DND-41 (cell line): ENCODE data around the gene VPS33B.

ENCODE experiments used
- ATAC-seq: fragments of 200-7000 bp; cut with Tn5 transposase; 3 replicates; pipeline ENCODE4 v1.9.1; 2021; ENCODE audit warnings: low read depth; ENCODE audit not compliant: insufficient read depth
- DNase-seq: peaks from one replicate; pipeline ENCODE4 v3.0.0-alpha.2; 2020
- H2AFZ ChIP-seq: 2 replicates; pipeline ENCODE4 v1.6.0; 2012; ENCODE audit warnings: low read depth, low read length
- H3K27ac ChIP-seq: 2 replicates; pipeline ENCODE4 v1.5.1; 2012; ENCODE audit warnings: low read length, inconsistent platforms
- H3K27me3 ChIP-seq: fragments of 200-600 bp; sonication (generic); 2 replicates; pipeline ENCODE4 v1.6.0; 2012; ENCODE audit warnings: low read length, mild to moderate bottlenecking, inconsistent platforms; ENCODE audit not compliant: insufficient read depth, poor library complexity
- H3K36me3 ChIP-seq: 2 replicates; pipeline ENCODE4 v1.5.1; 2012; ENCODE audit warnings: low read length, inconsistent platforms; ENCODE audit not compliant: insufficient read depth
- H3K4me1 ChIP-seq: 2 replicates; pipeline ENCODE4 v1.5.1; 2012; ENCODE audit warnings: mild to moderate bottlenecking, low read length; ENCODE audit not compliant: insufficient read depth
- H3K4me2 ChIP-seq: 2 replicates; pipeline ENCODE4 v1.6.0; 2012; ENCODE audit warnings: mild to moderate bottlenecking, moderate library complexity, low read length, inconsistent platforms; ENCODE audit not compliant: insufficient read depth
- H3K4me3 ChIP-seq, 2 experiments: fragments of 200-600 bp in 1 of 2; shearing (Covaris generic) in 1 of 2; 2 replicates each; pipeline ENCODE4 v1.5.1; 2012 to 2016; ENCODE audit warnings: inconsistent platforms in 2 of 2, low read length in 2 of 2, mild to moderate bottlenecking in 2 of 2, low read depth in 1 of 2, moderate library complexity in 1 of 2
- H3K79me2 ChIP-seq: 2 replicates; pipeline ENCODE4 v1.6.0; 2012; ENCODE audit warnings: low read length, inconsistent platforms; ENCODE audit not compliant: insufficient read depth
- H3K9ac ChIP-seq: 2 replicates; pipeline ENCODE4 v1.6.0; 2012; ENCODE audit warnings: low read depth, mild to moderate bottlenecking, inconsistent platforms, low read length, moderate library complexity
- H3K9me3 ChIP-seq: 2 replicates; pipeline ENCODE4 v1.5.1; 2012; ENCODE audit warnings: low read length, moderate library complexity, mild to moderate bottlenecking, inconsistent platforms; ENCODE audit not compliant: insufficient read depth, severe bottlenecking
- H4K20me1 ChIP-seq: 2 replicates; pipeline ENCODE4 v1.6.0; 2012; ENCODE audit warnings: low read length; ENCODE audit not compliant: insufficient read depth
- CTCF ChIP-seq: IDR thresholded peaks from 2 replicates; pipeline ENCODE4 v1.5.1; 2012; ENCODE audit warnings: borderline replicate concordance, low read length, moderate library complexity, mild to moderate bottlenecking; ENCODE audit not compliant: poor library complexity, severe bottlenecking; ENCODE audit errors: extremely low read depth
- EZH2 ChIP-seq: IDR thresholded peaks from 3 replicates; pipeline ENCODE4 v1.6.1; 2012; ENCODE audit warnings: borderline replicate concordance, low read depth, mild to moderate bottlenecking, moderate library complexity, low read length, inconsistent platforms; ENCODE audit not compliant: severe bottlenecking

Gene VPS33B

GRCh38 chr15:90968434-90968833 is 54.0 kb downstream of the VPS33B start:
- peaks cover 84% of the 10 kb centered on the region for H3K36me3 ChIP-seq

GRCh38 chr15:90967206-90967605 is 55.2 kb downstream of the VPS33B start:
- H3K79me2 ChIP-seq: peaks cover 14% of the 10 kb centered on the region
- H3K4me3 ChIP-seq: no peak overlapping the region
- no peak overlapping the region for H2AFZ ChIP-seq
- no peak for DNase-seq
- H4K20me1 ChIP-seq: 0 out of 2 replicates have a peak, but pooled peaks cover 3% of the 10 kb centered on the region
- no peaks in the 10 kb centered on the region for H3K4me1 ChIP-seq
- no peak overlapping the region for H3K4me2 ChIP-seq
- H3K27me3 ChIP-seq: no peaks in the 10 kb centered on the region
- ATAC-seq: no peak
- H3K36me3 ChIP-seq: peaks cover 83% of the 10 kb centered on the region
- H3K27ac ChIP-seq: no peak overlapping the region
- no peak overlapping the region for H3K9ac ChIP-seq
- no peaks in the 10 kb centered on the region for H3K9me3 ChIP-seq
- TF ChIP-seq CTCF: no peak
- TF ChIP-seq EZH2: no peak

More at GRCh38 chr15:90968434-90968833, 54.0 kb downstream of the VPS33B start:
- ATAC-seq: no peak
- Histone ChIP-seq H2AFZ (no peak overlapping the region), H3K79me2 (peaks cover 10% of the 10 kb centered on the region), H3K9ac (no peak overlapping the region), H3K4me1 (no peaks in the 10 kb centered on the region), H3K27ac (no peak overlapping the region), H3K4me3 (no peak overlapping the region), H4K20me1 (0 out of 2 replicates have a peak, but pooled peaks cover 3% of the 10 kb centered on the region), H3K9me3 (no peaks in the 10 kb centered on the region), H3K27me3 (no peaks in the 10 kb centered on the region), H3K4me2 (no peak overlapping the region)
- DNase-seq: no peak
- TF ChIP-seq CTCF (no peak), EZH2 (no peak)

DNA sequence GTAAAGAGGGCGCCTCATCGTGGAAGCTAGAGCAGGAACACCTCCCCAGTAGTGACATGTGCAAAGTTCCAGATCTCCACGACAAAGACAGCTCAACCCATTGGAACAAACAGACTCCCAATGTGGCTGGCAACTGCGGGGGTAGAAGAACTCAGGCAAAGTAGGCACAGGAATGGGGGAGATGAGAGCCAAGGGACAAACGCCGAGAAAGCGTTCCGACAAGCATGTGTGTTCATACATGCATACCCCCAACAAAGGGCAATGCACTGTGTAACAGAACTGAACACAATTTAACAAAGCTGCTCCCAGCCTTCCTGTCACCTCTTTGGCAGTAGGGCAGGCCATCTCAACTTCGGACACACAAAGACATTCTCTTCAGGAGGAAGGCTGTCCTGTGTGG is 56.1 kb downstream of the VPS33B start:
- peaks cover 3% of the 10 kb centered on the region; the same call in 1 of the 2 replicates for H4K20me1 ChIP-seq
- H3K36me3 ChIP-seq: peaks cover 90% of the 10 kb centered on the region

More for the DNA sequence above, 56.1 kb downstream of the VPS33B start:
- Histone ChIP-seq H3K9me3 (no peaks in the 10 kb centered on the region), H3K4me3 (no peak overlapping the region), H3K4me1 (no peaks in the 10 kb centered on the region), H3K27me3 (no peaks in the 10 kb centered on the region), H3K27ac (no peak overlapping the region), H3K79me2 (peaks cover 14% of the 10 kb centered on the region), H3K4me2 (no peak overlapping the region), H3K9ac (no peak overlapping the region), H2AFZ (no peak overlapping the region)
- ATAC-seq: no peak
- TF ChIP-seq CTCF: no peak
- no peak for TF ChIP-seq EZH2
- no peak for DNase-seq
